GM23248 (cell line): ENCODE results near the gene ALG1.
"Not testable (repeated sequence)": the region's sequence is repeated elsewhere in the genome, so short reads cannot be mapped to it uniquely, and the experiment has no call there.

Experiments
- EZH2 ChIP-seq: fragments of 200-600 bp; sonication (generic); IDR thresholded peaks from 2 replicates; pipeline ENCODE4 v1.6.1; 2018; ENCODE audit warnings: antibody characterized with exemption, mild to moderate bottlenecking; ENCODE audit not compliant: insufficient read depth, poor library complexity, severe bottlenecking
- EZH2phosphoT487 ChIP-seq: fragments of 200-600 bp; sonication (generic); IDR thresholded peaks from 2 replicates; pipeline ENCODE4 v1.6.1; 2018; ENCODE audit warnings: antibody characterized with exemption, moderate library complexity, mild to moderate bottlenecking, low read depth; ENCODE audit not compliant: insufficient read depth

- TF ChIP-seq EZH2, EZH2phosphoT487: not testable (repeated sequence)
Measured at GRCh38 chr16:5090592-5090991, 18.9 kb downstream of the ALG1 start.
